HepG2 (cell line): ENCODE measurements around the gene GRM4. TPM values are rescaled to one million over a fixed set of nuclear protein-coding genes. Genes with fewer than 3 reads are reported as not detected.

ENCODE experiments used
- ARNT2 ChIP-seq: sonication (generic); formaldehyde crosslinking; IDR thresholded peaks from 2 replicates; pipeline ENCODE4 v1.8.0; 2022; ENCODE audit warnings: mild to moderate bottlenecking, low read depth, missing genetic modification reagents, moderate library complexity
- ATF2 ChIP-seq: sonication (generic); formaldehyde crosslinking; IDR thresholded peaks from 2 replicates; pipeline ENCODE4 v1.4.0; 2020; ENCODE audit warnings: missing genetic modification reagents
- EHMT2 ChIP-seq: fragments of 200-600 bp; sonication (generic); IDR thresholded peaks from 2 replicates; pipeline ENCODE4 v1.7.0; 2017; ENCODE audit warnings: antibody characterized with exemption, low read depth, low read length, borderline replicate concordance
- MTERF4 ChIP-seq: sonication (generic); formaldehyde crosslinking; IDR thresholded peaks from 2 replicates; pipeline ENCODE4 v1.8.0; 2023; ENCODE audit warnings: mild to moderate bottlenecking, missing genetic modification reagents
- NCOA1 ChIP-seq: sonication (generic); formaldehyde crosslinking; IDR thresholded peaks from 2 replicates; pipeline ENCODE4 v1.9.0; 2021; ENCODE audit warnings: missing genetic modification reagents
- NR0B2 ChIP-seq: sonication (generic); formaldehyde crosslinking; IDR thresholded peaks from 2 replicates; pipeline ENCODE4 v1.4.0; 2020; ENCODE audit warnings: mild to moderate bottlenecking, missing genetic modification reagents
- PLRG1 ChIP-seq: fragments of 450-650 bp; conservative IDR thresholded peaks from 2 replicates; pipeline ENCODE4 v1.6.1; 2016
- SAFB2 ChIP-seq: sonication (generic); formaldehyde crosslinking; IDR thresholded peaks from 2 replicates; pipeline ENCODE4 v1.5.1; 2020; ENCODE audit warnings: missing genetic modification reagents, low read depth, mild to moderate bottlenecking, borderline replicate concordance
- SNAI1 ChIP-seq: sonication (generic); formaldehyde crosslinking; IDR thresholded peaks from 2 replicates; pipeline ENCODE4 v1.5.0; 2020; ENCODE audit warnings: mild to moderate bottlenecking, missing genetic modification reagents, borderline replicate concordance
- TFAP4 ChIP-seq: sonication (generic); IDR thresholded peaks from 2 replicates; pipeline ENCODE4 v1.6.1; 2016; ENCODE audit warnings: low read depth, borderline replicate concordance
- ZEB1 ChIP-seq: IDR thresholded peaks from 2 replicates; pipeline ENCODE4 v1.6.1; 2012; ENCODE audit warnings: mild to moderate bottlenecking, low read depth, inconsistent platforms; ENCODE audit not compliant: insufficient replicate concordance
- ZFP91 ChIP-seq: sonication (generic); formaldehyde crosslinking; IDR thresholded peaks from 2 replicates; pipeline ENCODE4 v1.9.0; 2022; ENCODE audit warnings: missing genetic modification reagents, mild to moderate bottlenecking, borderline replicate concordance
- ZNF660 ChIP-seq: sonication (generic); formaldehyde crosslinking; IDR thresholded peaks from 2 replicates; pipeline ENCODE4 v1.5.1; 2020; ENCODE audit warnings: mild to moderate bottlenecking, low read depth, missing genetic modification reagents, borderline replicate concordance
- ZNF672 ChIP-seq: sonication (generic); formaldehyde crosslinking; IDR thresholded peaks from 2 replicates; pipeline ENCODE4 v1.8.1; 2022; ENCODE audit warnings: missing genetic modification reagents
- ZNF710 ChIP-seq: sonication (generic); formaldehyde crosslinking; IDR thresholded peaks from 2 replicates; pipeline ENCODE4 v1.5.0; 2020; ENCODE audit warnings: mild to moderate bottlenecking, missing genetic modification reagents, borderline replicate concordance
- ZSCAN22 ChIP-seq: sonication (generic); formaldehyde crosslinking; IDR thresholded peaks from 2 replicates; pipeline ENCODE4 v1.4.0; 2020; ENCODE audit warnings: mild to moderate bottlenecking, missing genetic modification reagents
- polyA plus RNA-seq, 8 experiments: library from polyadenylated mRNA; depleted of rRNA in 3 of 8; stranded (reverse) in 7 of 8; unstranded in 1 of 8; fragments of >200 nt; fragmentation: Illumina TruSeq in 4 of 8; extraction: Trizol in 4 of 8; gene quantifications; 2 replicates each; pipeline versions ENCODE4 v1.2.1 to v1.2.3, GENCODE V29; 2011 to 2016; ENCODE audit warnings: low read depth in 4 of 8, missing spikeins in 1 of 8, mixed read lengths in 1 of 8; ENCODE audit not compliant: insufficient read depth in 1 of 8
- total RNA-seq, 5 experiments: library from RNA; depleted of rRNA; stranded (reverse); fragments of >200 nt; fragmentation: Illumina TruSeq; extraction: Trizol; gene quantifications; 2 replicates each; pipeline ENCODE4 v1.2.3, GENCODE V29; 2016; ENCODE audit warnings: low read depth in 1 of 5

Gene GRM4
- total and polyA plus RNA-seq, 2 of the 13 experiments (the other 11 are each of a cell fraction or from before 2014, with no cell fraction given): not detected

- peak; percentile 99 for TF ChIP-seq TFAP4
- peak; percentile 87 for TF ChIP-seq ATF2
- peak; percentile 93 for TF ChIP-seq ARNT2
- TF ChIP-seq MTERF4: no peak
- peak; percentile 98 for TF ChIP-seq SNAI1
- 0 out of 2 replicates have a peak, but pooled peaks have one; percentile 34 for TF ChIP-seq NCOA1
- TF ChIP-seq EHMT2: no peak
- no peak for TF ChIP-seq NR0B2
- TF ChIP-seq ZEB1: peak; percentile 90
- TF ChIP-seq SAFB2 (CRISPR knock-in tag): peak; percentile 1; the same call in 1 of the 2 replicates
- no peak for TF ChIP-seq PLRG1
- no peak for TF ChIP-seq ZNF660 (CRISPR knock-in tag)
- no peak for TF ChIP-seq ZNF672
- TF ChIP-seq ZFP91 (CRISPR knock-in tag): peak; percentile 62; the same call in 1 of the 2 replicates
- peak; percentile 91; the same call in 1 of the 2 replicates for TF ChIP-seq ZNF710 (CRISPR knock-in tag)
- TF ChIP-seq ZSCAN22: no peak
Measured at GRCh38 chr6:33988121-33989015, 157.5 kb downstream of the GRM4 start (continued).
